HG02678 (cell line): ENCODE data around the gene PTX4.

Experiments
- ATAC-seq: cut with Tn5 transposase; IDR thresholded peaks from one replicate; pipeline ENCODE4 v1.9.1; 2021; ENCODE audit warnings: mild to moderate bottlenecking, moderate library complexity; ENCODE audit not compliant: unreplicated experiment

The PTX4 gene

DNA sequence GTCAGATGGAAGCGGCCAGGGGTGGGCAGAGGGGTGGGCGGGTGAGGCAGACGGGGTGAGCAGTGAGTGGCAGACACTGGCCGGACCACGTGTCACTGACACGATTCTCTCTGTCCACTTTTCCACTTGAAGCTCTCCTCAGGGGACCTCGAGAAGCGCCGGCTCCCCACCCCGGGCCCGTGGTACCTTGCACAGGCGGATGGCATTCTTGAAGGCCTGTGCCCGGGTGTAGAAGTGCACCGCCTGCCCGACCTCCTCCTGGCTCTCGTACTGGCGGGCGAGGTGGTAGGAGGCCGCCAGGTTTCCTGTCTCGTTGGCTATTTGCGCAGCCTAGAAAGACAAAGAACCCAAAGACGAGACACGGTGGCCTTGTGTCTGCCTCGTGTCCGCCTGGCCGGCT, 35.6 kb upstream of the PTX4 start:
- ATAC-seq: no peak

DNA sequence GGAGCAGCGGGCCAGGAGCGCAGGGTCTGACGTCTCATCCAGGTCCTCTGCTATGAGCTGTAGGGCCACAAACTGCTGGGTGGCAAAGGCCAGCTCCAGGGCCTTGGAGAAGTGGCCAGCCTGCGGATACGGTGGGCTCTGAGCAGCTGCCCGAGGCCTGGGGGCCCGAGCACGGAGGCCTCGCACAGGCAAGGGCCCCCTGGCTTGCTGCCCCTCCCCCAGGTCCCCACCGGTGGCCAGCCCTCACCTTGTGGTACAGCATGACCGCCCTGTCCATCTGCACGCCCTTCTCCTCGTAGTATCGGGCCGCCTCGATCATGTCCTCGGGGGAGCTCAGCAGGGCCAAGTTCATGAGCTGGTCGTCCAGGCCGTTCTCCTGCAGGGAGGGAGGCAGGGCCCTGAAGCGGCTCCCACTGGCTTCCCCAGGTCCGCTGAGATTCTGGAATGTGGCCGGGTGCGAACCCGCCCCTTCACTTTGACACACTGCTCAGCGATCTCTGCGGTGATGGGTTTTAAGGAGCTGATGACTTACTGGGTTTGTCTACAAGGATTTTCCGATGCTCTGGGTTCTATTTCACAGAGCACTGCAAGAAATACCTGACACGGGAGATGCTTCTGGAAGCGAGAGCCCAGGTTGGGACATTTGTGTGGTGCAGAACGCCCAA, 35.0 kb upstream of the PTX4 start:
- no peak for ATAC-seq

- ATAC-seq: no peak
These were observed 31.7 kb upstream of the PTX4 start for GRCh38 chr16:1520461-1520860.

DNA sequence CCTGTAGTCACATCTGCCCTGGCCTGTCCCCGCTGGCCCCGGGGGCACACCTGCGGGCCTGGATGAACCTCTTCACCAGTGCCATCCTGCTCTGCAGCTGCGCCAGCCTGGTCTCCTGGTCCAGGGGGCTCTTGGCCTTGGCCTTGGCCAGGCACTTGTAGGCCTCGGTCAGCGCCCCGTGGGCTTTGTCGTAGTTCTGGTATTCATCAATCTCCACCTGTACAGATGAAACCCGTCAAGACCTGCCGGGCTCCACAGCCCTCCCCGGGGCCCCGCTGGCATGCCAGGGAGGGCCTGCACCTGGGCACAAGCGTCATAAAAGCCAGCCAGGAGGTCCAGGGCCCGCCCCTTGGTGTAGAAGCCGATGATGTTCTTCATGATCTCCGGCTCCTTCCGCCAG, 31.1 kb upstream of the PTX4 start:
- no peak for ATAC-seq

DNA sequence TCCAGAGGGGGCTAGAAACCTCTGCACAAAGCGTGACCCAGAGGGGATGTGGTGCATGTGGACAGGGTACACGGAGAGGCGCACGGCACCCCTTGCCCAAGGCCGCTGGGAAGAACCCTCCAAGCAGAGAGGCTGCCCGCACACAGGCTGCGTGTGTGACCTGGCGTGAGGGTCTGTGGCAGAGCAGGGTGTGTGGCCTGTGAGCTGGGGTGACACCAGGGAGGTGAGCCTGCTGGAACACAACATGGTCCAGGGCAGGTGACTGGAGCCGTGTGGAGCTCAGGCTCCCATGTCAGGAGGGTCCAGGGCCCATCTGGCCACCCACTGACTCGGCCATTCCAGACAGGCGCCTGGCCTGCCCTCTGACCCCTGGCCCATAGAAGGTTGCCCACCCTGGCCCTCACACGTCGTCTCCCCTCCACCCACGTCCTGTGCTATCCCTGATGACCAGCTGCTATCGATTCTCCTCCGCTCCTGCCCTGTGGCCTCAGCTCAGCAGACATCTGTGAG, 29.9 kb upstream of the PTX4 start:
- no peak for ATAC-seq

GRCh38 chr16:1514507-1514906, 25.8 kb upstream of the PTX4 start:
- no peak for ATAC-seq

DNA sequence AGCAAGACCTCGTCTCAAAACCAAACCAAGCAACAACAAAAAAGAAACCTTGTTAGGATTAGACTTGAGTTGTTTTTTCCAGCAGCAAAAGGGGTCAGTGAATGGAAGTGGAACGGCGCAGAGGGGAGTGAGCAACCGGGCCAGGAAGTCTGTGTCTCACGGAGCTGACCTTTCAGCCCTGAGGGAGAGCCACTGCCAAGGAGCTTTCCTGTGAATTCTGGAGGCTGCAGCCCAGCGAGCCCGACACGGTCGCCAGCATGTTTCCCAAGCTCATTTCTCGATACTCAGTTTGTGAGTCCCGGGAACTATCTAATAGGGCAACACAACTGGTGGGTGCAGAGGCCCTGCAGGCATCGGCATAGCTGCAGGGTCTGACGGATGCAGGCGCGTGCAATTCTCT, 24.0 kb upstream of the PTX4 start:
- no peak for ATAC-seq

DNA sequence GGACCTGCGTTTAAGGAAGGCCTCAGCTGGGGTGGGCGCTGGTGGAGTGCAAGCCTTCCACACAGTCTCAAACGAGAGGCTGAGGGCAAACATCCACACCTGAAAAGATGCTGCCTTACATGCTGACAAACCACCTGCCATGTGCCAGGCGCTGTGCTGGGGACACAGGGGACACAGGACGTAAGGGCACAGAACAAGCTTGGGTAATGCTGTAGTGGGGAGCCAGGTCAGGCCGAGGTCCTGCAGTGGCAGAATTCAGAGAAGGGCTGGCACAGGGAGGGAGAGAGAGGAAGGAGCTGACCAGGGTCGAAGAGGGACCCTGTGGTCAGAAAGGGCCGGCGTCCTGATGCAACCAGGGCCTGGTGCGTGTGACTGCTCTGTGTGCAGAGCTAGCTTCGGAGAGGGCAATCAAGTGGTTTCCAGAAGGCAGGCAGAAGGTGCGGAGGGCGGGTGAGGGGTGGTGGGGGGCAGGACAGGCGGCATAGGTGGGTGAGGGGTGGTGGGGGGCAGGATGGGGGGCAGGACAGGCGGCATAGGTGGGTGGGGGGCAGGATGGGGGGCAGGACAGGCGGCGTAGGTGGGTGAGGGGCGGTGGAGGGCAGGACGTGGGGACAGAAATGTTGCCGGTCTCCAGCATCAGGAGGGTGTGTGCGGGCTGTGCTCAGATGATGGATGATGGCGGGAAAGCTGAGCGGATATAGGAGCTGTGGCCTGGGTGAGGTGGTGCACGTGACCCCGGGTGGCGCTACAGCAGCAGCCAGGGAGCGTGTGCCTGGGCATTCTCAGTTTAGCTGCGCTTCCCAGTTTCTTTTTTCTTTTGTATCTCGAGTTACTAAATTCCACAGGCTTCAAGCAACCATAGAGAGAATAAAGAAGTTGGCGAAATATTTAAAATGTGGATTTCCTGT, 23.2 kb upstream of the PTX4 start:
- ATAC-seq: no peak

- no peak for ATAC-seq
These were observed 22.2 kb upstream of the PTX4 start for GRCh38 chr16:1510941-1511351.

GRCh38 chr16:1510272-1510671, 21.5 kb upstream of the PTX4 start:
- ATAC-seq: no peak

GRCh38 chr16:1509307-1510221, 20.8 kb upstream of the PTX4 start:
- no peak for ATAC-seq

- no peak for ATAC-seq
These were observed 19.9 kb upstream of the PTX4 start for GRCh38 chr16:1508494-1509187.

- ATAC-seq: no peak
These were observed 17.9 kb upstream of the PTX4 start for GRCh38 chr16:1506494-1507213.

GRCh38 chr16:1505912-1506311, 17.2 kb upstream of the PTX4 start:
- no peak for ATAC-seq

- no peak for ATAC-seq
These were observed 16.5 kb upstream of the PTX4 start for GRCh38 chr16:1505073-1505844.

GRCh38 chr16:1503110-1503955, 14.6 kb upstream of the PTX4 start:
- ATAC-seq: no peak

GRCh38 chr16:1502092-1503004, 13.6 kb upstream of the PTX4 start:
- ATAC-seq: no peak
